ENCODE measurements around the gene BOD1L1.
"Not testable (repeated sequence)": the region's sequence is repeated elsewhere in the genome, so short reads cannot be mapped to it uniquely, and the experiment has no call there.

The BOD1L1 gene

GRCh38 chr4:13618212-13618806, 9.2 kb downstream of the BOD1L1 start:
- no peak for DNase-seq

DNA sequence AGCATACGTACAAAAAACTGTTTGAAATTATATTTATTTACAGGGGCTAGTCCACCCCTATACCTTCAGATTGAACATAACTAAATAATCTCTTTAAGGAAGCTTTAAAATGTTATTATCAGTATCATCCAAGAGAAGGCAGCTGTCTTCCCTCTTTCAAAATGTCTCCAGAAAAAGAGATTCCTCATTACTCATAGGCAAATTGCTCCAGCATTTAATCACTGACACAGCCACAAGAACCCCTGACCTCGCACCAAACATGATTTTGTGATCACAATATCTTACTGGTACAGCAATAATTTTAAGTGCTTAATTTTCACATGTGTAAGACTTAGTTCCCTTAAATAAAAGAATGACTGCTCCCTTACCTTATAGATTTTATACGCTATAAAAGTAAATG, 9.7 kb downstream of the BOD1L1 start:
- DNase-seq = no peak

DNA sequence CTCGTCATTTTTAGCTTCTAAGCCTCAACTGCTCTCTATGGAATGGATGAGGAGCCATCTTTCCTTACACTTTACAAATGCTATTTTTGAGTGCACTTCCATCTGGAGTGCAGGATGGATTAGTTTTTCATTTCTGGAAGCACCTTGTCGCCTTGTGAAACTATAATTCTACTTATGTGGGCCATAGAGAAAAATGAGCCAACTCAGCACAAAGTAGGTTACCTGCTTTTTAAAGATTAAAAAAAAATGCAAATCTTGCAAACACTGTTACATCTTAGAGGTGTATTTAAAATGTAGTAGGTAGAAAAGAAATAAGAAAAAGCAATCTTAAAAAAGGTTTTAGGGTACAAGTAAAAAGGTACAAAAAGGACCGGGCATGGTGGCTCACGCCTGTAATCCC, 10.9 kb downstream of the BOD1L1 start:
- DNase-seq = no peak

DNA sequence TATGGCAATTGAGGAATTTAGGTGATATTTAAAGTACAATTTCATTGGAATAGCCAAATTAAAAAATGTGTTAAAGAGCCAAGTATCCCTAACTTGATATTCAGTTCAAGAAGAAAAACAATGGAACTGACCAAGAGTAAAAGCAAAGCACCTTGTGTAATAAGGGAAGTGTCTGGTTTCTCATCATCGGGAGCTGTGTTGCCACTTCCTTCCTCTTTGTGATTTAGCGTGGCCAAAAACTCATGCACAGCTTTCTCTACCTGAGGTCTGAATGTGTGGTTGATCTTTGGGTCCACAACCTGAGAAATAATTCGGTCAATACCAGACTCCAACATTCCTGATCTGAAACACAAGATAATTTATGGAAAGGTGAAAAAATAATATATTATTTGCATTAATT, 12.4 kb downstream of the BOD1L1 start:
- DNase-seq = no peak

DNA sequence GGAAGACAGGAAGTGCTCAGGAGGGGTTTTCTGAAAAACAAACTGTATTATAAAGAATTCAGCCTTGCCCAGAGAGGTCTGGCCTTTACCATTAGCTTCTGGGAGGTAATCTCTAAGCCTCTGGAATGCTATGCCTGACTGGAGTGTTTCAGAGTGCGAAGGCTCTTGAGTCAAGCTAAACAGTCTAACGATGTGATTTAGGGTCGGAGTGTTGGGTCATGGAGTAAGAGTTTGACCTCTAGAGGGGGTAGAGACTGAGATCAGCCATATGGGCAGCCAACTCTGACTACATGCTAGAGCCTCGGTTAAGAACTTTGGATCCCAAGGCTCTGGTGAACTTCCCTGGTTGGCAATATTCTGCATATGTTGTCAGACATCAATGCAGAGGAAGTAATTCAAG, 15.0 kb downstream of the BOD1L1 start:
- no peak for DNase-seq

GRCh38 chr4:13611283-13611842, 16.2 kb downstream of the BOD1L1 start:
- no peak for DNase-seq

DNA sequence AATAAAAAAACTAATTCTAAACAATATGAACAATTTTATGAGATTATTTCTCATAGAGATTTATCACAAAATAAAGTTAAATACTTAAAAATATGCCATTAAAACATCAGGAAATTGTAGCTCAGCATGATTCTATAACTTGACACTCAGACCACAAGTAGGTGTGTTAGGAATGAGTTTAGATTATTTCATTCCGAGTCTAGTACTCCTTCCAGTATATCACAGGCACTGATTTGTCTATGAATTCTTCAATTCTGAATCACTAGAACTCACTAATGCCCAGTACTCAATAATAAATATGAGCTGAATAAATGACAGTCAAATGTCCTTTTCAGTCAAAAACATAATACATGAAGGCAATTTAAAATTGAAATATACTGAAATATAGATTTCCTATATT, 22.2 kb downstream of the BOD1L1 start:
- no peak for DNase-seq

DNA sequence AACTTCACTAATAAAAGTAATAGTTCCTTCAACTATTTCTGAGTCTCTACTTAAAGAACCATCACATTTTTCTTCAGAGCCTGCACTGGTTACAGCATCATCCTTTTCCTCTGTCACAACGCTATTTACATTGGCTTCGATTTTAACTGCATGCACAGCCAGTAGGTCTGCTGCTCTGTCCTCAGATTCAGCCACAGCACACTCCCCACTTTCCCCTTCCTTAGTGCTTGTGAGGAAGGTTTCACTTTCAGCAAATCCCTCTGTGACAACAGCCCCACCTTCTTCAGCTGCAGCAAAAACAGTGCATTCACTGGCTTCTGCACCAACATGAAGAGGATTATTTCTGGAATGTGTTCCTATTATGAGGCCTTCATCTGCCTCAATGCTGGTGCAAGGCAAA, 25.7 kb downstream of the BOD1L1 start:
- DNase-seq = no peak

- no peak for DNase-seq
Observed at GRCh38 chr4:13601048-13601447, 26.5 kb downstream of the BOD1L1 start.

DNA sequence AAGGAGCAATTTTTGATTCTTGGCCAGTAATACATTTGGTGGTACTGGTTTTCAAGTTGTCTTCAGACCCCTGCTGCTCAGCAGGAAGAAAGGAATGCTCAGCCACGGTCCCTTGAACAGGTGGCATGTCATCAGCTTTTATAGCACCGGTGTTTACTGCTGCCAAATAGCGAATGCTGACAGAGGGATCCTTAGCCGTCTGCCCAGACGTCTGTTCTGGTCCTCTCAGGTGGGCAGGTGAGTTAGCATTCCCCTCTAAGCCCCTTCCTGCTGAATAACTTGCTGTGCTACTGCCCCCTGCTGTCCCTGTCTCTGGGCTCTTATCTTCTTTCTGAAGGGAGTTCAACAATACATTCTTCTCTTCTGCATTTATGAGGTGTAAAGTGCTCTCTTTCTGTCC, 28.4 kb downstream of the BOD1L1 start:
- DNase-seq = no peak

DNA sequence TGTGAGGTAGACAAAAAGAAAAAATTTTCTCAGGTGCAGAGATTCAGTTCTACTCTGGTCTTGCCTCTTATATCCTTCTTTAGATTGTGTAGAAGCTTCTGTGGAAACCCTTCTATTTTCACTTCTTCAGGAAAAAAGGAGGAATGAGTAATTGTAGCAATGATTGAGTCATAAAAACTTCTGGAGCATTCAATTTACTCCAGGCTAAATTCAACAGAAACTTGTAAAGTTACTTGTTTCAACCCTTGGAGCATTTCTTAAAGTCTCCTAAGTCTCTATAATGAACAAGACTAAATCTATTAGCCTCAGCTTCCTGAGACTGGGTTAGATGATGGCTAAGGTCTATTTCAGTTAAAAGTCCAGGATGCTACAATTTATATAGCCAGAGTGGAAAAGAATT, 29.9 kb downstream of the BOD1L1 start:
- no peak for DNase-seq

DNA sequence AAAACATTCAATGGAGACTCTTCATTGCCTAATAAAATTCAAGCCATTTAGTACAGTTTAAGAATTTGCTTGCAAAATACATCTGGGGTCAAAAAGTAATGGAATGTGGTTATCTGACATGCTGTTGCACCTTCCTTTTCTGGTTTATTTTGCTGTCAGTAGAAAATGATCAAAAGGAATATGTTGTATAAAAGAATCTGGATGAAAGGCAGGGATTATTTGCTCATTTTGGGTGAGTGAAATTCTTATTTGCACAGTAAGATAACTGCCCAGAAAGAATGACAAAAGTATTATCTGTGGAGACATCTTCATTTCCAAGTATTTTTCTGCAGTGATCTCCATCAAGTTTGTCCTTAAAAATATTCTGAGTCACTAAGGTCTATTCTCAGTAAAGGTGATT, 30.4 kb downstream of the BOD1L1 start:
- DNase-seq = no peak

DNA sequence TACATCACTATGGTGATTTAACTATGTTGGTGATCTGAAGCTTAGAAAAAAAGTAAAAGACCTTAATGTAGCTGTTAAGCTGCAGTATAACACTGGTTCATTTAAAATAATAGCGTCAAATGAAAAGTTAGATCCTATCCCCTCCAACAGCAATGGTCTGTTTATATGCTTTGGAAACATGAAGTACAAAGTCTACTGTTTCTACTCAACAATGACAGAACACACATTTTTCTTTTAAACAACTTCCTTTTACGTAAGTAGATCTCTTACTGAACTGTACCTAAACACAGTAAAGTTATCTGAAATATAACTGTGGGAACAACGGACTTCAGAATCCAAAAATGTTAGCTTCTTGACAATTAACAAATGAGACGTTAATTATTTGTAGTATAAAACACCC, 35.3 kb downstream of the BOD1L1 start:
- no peak for DNase-seq

DNA sequence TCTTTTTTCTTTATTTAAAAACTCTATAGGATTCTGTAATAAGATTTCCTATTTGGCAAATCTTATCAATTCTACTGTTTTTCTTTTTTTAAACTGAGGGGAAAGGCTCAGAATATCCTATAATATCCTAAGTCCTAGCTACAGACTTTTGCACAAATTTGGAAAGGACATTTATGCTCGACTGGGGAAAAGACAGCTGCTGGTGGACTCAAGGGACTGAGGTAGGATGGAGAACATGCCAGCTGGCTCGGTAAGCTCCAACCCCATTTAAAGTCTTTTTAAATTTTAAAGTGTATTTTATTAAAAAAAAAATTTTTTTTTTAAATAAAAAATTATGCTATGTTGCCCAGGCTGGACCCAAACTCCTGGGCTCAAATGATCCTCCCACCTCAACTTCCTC, 36.8 kb downstream of the BOD1L1 start:
- DNase-seq = no peak

GRCh38 chr4:13588954-13589353, 38.6 kb downstream of the BOD1L1 start:
- DNase-seq = no peak

DNA sequence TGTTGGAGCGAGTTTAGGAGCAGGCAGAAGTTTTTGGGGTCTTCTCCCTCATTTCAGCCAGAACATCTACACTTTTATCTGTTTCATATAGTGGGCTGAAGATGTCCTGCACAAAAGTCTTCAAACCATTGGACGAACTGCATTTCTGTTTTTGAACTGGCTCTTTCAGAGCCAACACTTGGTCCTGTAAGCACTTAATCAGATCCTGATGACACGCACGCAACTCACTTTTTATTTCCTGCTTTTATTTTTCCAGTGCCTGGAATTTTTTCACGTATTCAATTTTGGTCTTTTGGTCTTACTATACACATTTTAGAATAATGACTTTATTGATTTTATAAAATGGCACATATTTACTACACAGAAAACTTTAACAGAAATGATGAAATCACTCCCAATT, 43.0 kb downstream of the BOD1L1 start:
- DNase-seq = no peak

DNA sequence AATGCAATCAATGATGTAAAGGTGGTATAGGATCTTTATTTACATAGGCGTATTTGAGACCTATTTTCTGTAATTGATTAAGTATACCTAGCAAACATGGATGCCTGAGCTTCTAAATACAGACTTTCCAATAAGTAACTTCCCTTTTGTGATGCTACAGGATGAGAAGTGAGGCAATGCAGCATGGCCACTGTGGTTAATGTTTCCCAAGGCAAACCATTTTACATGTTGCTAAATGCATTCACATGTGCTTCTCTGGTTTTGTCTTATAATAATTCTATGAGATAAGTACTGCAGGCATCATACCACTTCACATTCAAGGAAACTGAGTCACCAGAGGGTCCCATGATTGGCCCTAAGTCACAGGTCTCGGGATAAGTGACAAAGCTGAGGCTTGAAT, 47.5 kb downstream of the BOD1L1 start:
- DNase-seq = no peak

DNA sequence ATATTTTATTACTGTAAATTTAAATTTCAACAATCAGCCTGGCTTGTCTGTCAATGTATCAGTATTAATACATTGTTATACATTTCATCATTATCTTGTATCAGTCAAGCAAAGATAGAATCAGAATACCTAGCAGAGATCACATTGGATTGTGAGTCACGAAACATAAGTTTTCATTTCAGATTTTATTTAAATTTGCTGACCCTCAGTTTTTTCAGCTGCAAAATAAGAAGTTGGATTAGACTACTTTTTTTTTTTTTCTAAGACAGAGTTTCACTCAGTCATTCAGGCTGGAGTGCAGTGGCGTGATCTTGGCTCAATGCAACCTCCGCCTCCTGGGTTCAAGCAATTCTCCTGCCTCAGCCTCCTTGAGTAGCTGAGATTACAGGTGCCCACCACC, 49.9 kb downstream of the BOD1L1 start:
- DNase-seq = no peak

GRCh38 chr4:13570916-13571315, 56.6 kb downstream of the BOD1L1 start:
- DNase-seq = no peak

DNA sequence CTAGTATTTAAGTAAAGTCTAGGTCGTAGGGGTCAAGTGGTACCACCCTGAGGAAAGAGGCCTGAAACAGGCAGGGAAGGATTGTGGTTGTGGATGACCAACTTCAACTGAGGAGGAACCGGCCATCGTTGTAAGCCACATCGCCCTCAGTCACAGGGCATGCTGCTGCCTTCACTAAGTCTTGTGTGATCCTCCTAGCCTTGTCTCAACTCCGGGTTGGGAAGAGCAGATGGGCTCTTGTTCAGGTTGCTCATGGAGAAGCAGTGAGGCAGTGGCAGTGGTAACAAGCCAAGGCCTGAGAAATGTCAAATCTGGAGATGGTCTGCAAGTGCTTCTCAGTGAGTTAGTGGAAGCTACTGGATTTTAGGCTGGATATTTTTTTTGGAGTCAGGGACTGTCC, 60.4 kb downstream of the BOD1L1 start:
- DNase-seq = no peak

DNA sequence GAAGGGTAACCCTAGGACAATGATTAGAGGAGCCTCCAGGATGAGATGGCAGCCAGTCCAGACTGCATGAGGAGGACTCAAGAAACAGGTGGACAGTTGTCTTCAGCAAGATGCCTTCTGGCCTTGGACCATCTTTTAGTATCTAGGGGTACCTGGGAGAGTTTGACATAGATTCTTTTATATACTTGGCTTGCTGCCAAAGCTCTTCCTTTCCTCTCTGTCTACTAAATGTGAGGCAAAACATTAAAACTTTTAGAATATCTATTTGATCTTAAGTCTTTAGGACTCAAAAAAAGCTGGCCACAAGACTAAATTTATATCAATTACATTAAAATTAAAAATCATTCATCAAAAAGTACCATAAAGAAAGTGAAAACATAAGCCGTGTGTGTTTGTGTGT, 64.6 kb downstream of the BOD1L1 start:
- DNase-seq = no peak

- DNase-seq = no peak
Observed at GRCh38 chr4:13561673-13562072, 65.9 kb downstream of the BOD1L1 start.

DNA sequence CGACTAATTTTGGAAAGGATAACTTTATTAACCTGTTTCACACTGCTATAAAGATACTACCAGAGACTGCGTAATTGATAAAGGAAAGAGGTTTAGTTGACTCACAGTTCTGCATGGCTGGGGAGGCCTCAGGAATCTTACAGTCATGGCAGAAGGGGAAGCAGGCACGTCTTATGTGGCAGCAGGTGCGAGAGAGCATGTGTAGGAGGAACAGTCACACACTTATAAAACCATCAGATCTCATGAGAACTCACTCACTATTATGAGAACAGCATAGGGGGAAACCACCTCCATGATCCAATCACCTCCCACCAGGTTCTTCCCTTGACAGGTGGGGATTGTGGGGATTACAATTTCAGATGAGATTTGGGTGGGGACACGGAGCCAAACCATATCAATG, 67.4 kb downstream of the BOD1L1 start:
- not testable (repeated sequence) for DNase-seq

DNA sequence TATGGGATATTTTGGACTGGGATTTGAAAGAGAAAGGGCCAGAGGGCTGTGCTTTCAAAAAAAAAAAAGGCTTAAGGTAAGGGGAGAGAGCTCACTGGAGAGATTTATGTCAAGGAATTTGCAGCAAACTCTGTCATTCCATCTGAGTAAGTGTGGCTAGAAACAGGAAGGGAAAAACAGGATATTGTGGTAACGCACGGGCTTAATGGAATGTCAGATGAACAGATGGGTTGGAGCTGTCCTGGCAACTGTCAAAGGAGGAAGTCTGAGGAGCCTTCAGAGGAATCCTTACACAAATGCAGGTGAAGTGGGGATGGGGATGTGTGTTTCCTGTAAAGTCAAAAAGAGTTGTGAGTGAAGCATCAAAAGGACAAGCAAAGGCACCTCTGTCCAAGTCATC, 68.1 kb downstream of the BOD1L1 start:
- DNase-seq = no peak

DNA sequence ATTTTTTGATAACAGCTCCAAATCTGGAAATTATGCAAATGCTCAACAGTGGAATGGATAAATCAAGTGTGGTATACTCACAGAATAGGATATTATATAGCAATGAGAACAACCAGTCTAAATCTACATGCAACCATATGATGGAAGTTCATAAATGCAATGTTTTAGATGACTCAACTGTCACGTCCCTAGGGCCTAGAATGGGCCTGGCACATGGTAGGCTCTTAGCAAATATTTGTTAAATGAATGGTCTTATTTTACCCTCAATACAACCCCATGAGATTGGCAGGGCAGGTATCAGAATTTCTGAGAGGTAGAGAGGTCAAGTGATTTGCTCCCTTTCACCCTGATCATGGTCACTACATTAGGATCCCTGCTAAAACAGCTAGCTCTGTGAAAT, 68.6 kb downstream of the BOD1L1 start:
- DNase-seq = no peak

DNA sequence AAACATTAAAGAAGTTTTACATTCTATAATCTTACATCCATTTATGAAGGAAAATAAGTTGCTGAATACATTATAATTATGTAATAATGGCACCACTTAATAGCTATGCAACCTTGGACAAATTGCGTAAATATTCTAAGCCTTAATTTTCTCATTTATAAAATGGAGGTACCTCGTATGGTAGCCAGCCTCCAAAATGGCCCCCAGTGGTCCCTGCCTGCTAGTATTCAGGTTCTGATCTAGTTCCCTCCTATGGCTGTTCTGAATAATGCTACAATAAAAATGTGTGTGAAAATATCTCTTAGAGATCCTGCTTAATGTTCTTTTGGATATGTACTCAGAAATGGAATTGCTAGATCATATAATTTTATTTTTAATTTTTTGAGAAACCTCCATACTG, 72.2 kb downstream of the BOD1L1 start:
- DNase-seq = no peak
